HL-60 (cell line): Measurements from ENCODE around the gene GLRX5.

Source experiments
- GABPA ChIP-seq: IDR thresholded peaks from 2 replicates; pipeline ENCODE4 v1.6.1; 2012; ENCODE audit warnings: low read depth
- POLR2AphosphoS5 ChIP-seq: IDR thresholded peaks from 2 replicates; pipeline ENCODE4 v1.6.1; 2012; ENCODE audit warnings: low read depth
- TF ChIP-seq, protein P1 (sequence below): IDR thresholded peaks from one replicate; pipeline ENCODE4 v1.5.1; 2011; ENCODE audit warnings: low read length, control low read depth, inconsistent platforms; ENCODE audit not compliant: insufficient read depth
- TF ChIP-seq, protein P2 (sequence below): IDR thresholded peaks from 2 replicates; pipeline ENCODE4 v1.6.1; 2012; ENCODE audit warnings: low read depth; ENCODE audit not compliant: insufficient replicate concordance

DNA sequence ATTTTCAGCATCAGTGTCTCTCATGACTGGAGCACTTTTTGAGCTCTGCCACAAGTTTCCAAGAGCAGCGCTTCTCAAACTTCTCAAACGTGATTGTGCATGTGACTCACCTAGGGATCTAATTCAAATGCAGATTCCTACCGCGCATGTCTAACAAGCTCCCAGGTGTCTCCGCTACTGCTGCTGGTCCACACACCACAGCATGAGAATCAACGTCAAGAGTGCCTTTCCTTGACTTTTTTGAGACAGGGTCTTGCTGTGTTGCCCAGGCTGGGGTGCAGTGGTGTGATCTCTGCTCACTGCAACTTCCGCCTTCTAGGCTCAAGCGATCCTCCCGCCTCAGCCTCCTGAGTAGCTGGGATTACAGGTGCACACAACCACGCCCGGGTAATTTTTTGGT, 22.4 kb downstream of the GLRX5 start:
- TF ChIP-seq, protein P1, sequence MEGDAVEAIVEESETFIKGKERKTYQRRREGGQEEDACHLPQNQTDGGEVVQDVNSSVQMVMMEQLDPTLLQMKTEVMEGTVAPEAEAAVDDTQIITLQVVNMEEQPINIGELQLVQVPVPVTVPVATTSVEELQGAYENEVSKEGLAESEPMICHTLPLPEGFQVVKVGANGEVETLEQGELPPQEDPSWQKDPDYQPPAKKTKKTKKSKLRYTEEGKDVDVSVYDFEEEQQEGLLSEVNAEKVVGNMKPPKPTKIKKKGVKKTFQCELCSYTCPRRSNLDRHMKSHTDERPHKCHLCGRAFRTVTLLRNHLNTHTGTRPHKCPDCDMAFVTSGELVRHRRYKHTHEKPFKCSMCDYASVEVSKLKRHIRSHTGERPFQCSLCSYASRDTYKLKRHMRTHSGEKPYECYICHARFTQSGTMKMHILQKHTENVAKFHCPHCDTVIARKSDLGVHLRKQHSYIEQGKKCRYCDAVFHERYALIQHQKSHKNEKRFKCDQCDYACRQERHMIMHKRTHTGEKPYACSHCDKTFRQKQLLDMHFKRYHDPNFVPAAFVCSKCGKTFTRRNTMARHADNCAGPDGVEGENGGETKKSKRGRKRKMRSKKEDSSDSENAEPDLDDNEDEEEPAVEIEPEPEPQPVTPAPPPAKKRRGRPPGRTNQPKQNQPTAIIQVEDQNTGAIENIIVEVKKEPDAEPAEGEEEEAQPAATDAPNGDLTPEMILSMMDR, result no peak
- TF ChIP-seq POLR2AphosphoS5 (no peak), GABPA (no peak)
- TF ChIP-seq, protein P2, sequence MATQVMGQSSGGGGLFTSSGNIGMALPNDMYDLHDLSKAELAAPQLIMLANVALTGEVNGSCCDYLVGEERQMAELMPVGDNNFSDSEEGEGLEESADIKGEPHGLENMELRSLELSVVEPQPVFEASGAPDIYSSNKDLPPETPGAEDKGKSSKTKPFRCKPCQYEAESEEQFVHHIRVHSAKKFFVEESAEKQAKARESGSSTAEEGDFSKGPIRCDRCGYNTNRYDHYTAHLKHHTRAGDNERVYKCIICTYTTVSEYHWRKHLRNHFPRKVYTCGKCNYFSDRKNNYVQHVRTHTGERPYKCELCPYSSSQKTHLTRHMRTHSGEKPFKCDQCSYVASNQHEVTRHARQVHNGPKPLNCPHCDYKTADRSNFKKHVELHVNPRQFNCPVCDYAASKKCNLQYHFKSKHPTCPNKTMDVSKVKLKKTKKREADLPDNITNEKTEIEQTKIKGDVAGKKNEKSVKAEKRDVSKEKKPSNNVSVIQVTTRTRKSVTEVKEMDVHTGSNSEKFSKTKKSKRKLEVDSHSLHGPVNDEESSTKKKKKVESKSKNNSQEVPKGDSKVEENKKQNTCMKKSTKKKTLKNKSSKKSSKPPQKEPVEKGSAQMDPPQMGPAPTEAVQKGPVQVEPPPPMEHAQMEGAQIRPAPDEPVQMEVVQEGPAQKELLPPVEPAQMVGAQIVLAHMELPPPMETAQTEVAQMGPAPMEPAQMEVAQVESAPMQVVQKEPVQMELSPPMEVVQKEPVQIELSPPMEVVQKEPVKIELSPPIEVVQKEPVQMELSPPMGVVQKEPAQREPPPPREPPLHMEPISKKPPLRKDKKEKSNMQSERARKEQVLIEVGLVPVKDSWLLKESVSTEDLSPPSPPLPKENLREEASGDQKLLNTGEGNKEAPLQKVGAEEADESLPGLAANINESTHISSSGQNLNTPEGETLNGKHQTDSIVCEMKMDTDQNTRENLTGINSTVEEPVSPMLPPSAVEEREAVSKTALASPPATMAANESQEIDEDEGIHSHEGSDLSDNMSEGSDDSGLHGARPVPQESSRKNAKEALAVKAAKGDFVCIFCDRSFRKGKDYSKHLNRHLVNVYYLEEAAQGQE, result no peak
